VCaP (cell line): ENCODE results near the gene TMEM229B.

Experiments
- H3K27ac ChIP-seq: fragments of 450-650 bp; 2 replicates; pipeline ENCODE4 v1.5.1; 2017
- CTCF ChIP-seq: fragments of 450-650 bp; conservative IDR thresholded peaks from 2 replicates; pipeline ENCODE4 v1.5.1; 2017; ENCODE audit warnings: mild to moderate bottlenecking, moderate library complexity

Gene TMEM229B

GRCh38 chr14:67487937-67488893 is at the start of gene TMEM229B:
TMEM229B (minus strand) TSS chr14:67488721; CDS start chr14:67473923, 14,798 bp downstream.
- TF ChIP-seq CTCF = no peak
- no peak within 1 kb of the TSS for H3K27ac ChIP-seq

- TF ChIP-seq CTCF = no peak
- H3K27ac ChIP-seq = peak overlapping the region; percentile 22; the same call in 1 of the 2 replicates
These were observed 49.2 kb upstream of the TMEM229B start for GRCh38 chr14:67537736-67538135.

DNA sequence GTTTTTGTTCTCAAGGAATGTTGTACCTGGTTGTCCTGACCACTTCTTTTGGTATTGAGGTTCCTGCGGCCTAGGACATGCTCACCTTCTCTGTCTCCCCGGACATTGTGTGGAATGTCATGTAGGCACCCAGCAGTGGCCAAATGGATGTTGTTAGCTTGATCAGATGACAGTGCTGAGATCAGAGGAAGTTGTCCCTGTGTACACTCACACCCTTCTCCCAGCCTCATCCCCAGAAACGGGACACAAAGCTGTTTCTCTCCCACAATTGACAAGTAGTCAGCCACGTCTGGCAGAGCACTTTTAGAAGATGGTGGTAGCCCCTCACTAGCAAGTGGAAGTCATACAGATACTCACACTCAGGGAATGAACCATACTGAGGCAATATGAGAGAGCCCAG is 47.6 kb upstream of the TMEM229B start:
- no peak for TF ChIP-seq CTCF
- H3K27ac ChIP-seq = peak overlapping the region; percentile 97; the same call in 1 of the 2 replicates

- TF ChIP-seq CTCF = no peak
- peak overlapping the region; percentile 97 for H3K27ac ChIP-seq
These were observed 45.2 kb upstream of the TMEM229B start for GRCh38 chr14:67533754-67534085.

DNA sequence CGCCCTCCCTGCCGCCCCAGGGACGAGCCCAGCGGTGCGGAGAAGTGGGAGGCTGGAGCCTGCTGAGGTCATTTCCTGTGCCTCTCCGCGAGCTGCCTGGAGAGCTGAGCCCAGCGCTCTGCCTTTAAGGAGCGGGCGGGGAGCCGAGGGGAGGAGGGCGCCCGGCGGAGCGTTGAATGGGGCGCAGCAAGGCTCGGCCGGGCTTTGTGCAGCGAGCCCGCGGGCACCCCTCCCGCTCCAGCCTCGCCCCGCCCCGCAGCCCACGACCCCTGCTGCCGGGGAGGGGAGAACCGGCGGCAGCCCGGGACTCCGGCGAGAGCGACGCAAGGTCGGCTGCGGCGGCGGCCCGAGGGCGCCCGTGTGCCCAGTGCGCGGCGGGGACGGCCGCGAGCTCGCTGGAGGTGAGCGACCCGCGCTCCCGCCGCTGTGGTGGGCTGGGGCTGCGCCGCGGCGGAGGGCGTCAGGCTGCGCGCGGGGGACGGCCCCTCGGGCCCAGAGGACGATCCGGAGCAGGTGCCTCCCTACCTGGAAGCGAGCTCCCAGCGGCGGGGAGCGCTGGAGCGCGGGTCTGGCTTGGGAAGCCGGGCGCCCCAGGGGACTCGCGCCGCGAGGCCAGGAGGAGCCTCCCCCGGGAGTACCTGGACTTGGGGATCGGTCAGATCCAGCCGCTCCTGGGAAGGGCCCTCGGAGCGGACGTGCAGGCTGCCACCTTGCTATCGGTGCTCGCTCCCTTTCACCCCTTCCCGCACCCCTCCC is 44.7 kb upstream of the TMEM229B start, which contains the start of gene PLEKHH1:
Gene PLEKHH1, plus strand, starts transcription at position 293 of the 756 bp plus-strand sequence. CDS start 8,578 bp downstream, outside the sequence.
- TF ChIP-seq CTCF = no peak
- peak within 1 kb of the TSS; percentile 97 for H3K27ac ChIP-seq

- no peak for TF ChIP-seq CTCF
These were observed 44.1 kb upstream of the TMEM229B start for GRCh38 chr14:67532606-67532997.

More at GRCh38 chr14:67532606-67532997, 44.1 kb upstream of the TMEM229B start:
- H3K27ac ChIP-seq = peak overlapping the region; percentile 97
